Activated T-cell treated with anti-CD3 and anti-CD28 coated beads, Interleukin-2, amount 50 U/mL, for 24 hours (primary cell): Measurements from ENCODE around the gene BAIAP2L2.
A peak's percentile ranks its signal among the peaks of the same experiment; 100 is the strongest.

Experiments
- DNase-seq: peaks from one replicate; pipeline ENCODE4 v3.0.0-alpha.2; 2020
- H3K27ac Mint-ChIP-seq: 2 replicates; pipeline ENCODE4 v1.8.0; 2020; ENCODE audit warnings: mild to moderate bottlenecking, mixed read lengths
- H3K27me3 Mint-ChIP-seq: 2 replicates; pipeline ENCODE4 v1.8.0; 2020; ENCODE audit warnings: mixed read lengths
- H3K36me3 Mint-ChIP-seq: 2 replicates; pipeline ENCODE4 v1.8.0; 2020; ENCODE audit warnings: low read depth, mixed read lengths
- H3K4me1 Mint-ChIP-seq: 2 replicates; pipeline ENCODE4 v1.8.0; 2020; ENCODE audit warnings: low read depth, mixed read lengths
- H3K4me3 Mint-ChIP-seq: 2 replicates; pipeline ENCODE4 v1.8.0; 2020; ENCODE audit warnings: mild to moderate bottlenecking, moderate library complexity, mixed read lengths
- H3K9me3 Mint-ChIP-seq: 2 replicates; pipeline ENCODE4 v1.8.0; 2020; ENCODE audit warnings: mixed read lengths

The BAIAP2L2 gene

GRCh38 chr22:38135133-38135706, 24.7 kb upstream of the BAIAP2L2 start:
- Mint-ChIP-seq H3K27ac (peak overlapping the region; percentile 68), H3K36me3 (peaks cover 51% of the 10 kb centered on the region), H3K9me3 (no peaks in the 10 kb centered on the region), H3K4me3 (no peak overlapping the region), H3K4me1 (peaks cover 3% of the 10 kb centered on the region), H3K27me3 (no peaks in the 10 kb centered on the region)
- no peak for DNase-seq

DNA sequence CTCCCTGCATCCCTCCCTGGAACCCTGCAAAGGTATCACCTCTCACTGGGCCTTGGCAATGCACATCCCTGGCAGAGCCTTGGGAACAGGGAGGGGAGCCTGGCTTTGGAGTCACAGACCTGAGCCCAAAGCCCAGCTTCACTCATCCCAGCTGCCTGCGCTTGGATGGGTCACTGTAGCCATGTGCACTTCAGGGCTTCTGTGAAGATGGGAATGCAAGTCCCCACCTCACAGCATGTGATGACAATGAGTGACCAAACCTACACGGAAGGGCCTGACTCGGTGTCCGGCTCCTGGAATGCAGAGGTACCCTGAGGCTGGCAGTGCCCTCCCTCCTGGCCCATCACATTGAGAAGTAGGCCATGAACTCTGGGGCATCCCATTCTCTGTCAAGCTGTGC, 22.8 kb upstream of the BAIAP2L2 start:
- Mint-ChIP-seq H3K36me3 (peaks cover 43% of the 10 kb centered on the region), H3K27ac (no peak overlapping the region)
- no peak for DNase-seq

DNA sequence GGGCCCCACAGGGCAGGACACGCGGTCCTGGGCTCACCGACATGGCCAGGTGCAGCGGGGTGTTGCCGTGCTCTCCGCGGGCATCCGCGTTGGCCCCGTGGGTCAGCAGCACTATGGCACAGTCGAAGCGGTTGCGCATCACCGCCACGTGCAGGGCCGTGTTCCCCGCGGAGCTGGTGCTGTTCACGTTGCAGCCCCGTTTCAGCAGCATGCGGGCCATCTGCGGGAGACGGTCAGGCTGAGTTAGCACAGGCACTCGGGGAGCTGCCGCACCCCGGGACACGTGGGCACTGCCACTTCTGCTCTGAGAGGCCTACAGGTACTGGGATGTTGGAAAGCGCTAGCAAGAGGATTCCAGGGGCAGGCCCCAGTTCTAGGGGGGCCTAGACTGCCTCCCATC, 22.3 kb upstream of the BAIAP2L2 start:
- Mint-ChIP-seq H3K27me3 (no peaks in the 10 kb centered on the region), H3K9me3 (no peaks in the 10 kb centered on the region), H3K4me1 (peaks cover 3% of the 10 kb centered on the region), H3K27ac (no peak overlapping the region), H3K36me3 (peaks cover 42% of the 10 kb centered on the region), H3K4me3 (no peak overlapping the region)
- DNase-seq = no peak

More for the DNA sequence above, 22.8 kb upstream of the BAIAP2L2 start:
- peaks cover 3% of the 10 kb centered on the region for H3K4me1 Mint-ChIP-seq
- no peak overlapping the region for H3K4me3 Mint-ChIP-seq
- H3K9me3 Mint-ChIP-seq = no peaks in the 10 kb centered on the region
- H3K27me3 Mint-ChIP-seq = no peaks in the 10 kb centered on the region

GRCh38 chr22:38132136-38132535, 21.7 kb upstream of the BAIAP2L2 start:
- peaks cover 3% of the 10 kb centered on the region for H3K4me1 Mint-ChIP-seq
- no peaks in the 10 kb centered on the region for H3K27me3 Mint-ChIP-seq
- H3K36me3 Mint-ChIP-seq = peaks cover 45% of the 10 kb centered on the region
- H3K4me3 Mint-ChIP-seq = no peak overlapping the region
- H3K27ac Mint-ChIP-seq = no peak overlapping the region
- no peak for DNase-seq
- no peaks in the 10 kb centered on the region for H3K9me3 Mint-ChIP-seq

GRCh38 chr22:38131399-38131798, 20.9 kb upstream of the BAIAP2L2 start:
- no peak overlapping the region for H3K4me3 Mint-ChIP-seq
- peaks cover 3% of the 10 kb centered on the region for H3K4me1 Mint-ChIP-seq
- DNase-seq = no peak
- peaks cover 52% of the 10 kb centered on the region for H3K36me3 Mint-ChIP-seq
- H3K9me3 Mint-ChIP-seq = no peaks in the 10 kb centered on the region
- H3K27ac Mint-ChIP-seq = no peak overlapping the region
- H3K27me3 Mint-ChIP-seq = no peaks in the 10 kb centered on the region

DNA sequence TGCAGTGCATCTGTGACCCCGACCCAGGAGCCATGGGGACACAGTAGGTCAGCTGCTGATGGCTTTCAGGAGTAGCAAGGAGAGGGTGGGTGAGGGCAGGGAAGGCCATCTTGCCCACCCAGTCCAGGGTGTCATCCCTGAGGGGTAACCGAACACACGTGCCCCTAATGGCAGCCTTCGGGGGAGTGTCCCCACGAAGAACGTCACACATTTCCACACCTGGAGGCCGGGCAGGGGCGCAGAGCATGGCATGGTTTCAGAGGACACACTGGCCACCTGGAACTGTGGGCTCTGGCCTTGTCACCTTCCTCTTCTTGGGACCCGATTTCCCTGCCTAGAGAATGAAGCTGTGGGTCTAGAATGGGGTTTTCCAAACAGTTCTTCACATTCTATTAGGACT, 19.4 kb upstream of the BAIAP2L2 start:
- no peak overlapping the region for H3K4me3 Mint-ChIP-seq
- no peaks in the 10 kb centered on the region for H3K27me3 Mint-ChIP-seq
- H3K4me1 Mint-ChIP-seq = no peaks in the 10 kb centered on the region
- no peak overlapping the region for H3K27ac Mint-ChIP-seq
- no peaks in the 10 kb centered on the region for H3K9me3 Mint-ChIP-seq
- peaks cover 44% of the 10 kb centered on the region for H3K36me3 Mint-ChIP-seq
- DNase-seq = no peak

GRCh38 chr22:38129021-38129420, 18.5 kb upstream of the BAIAP2L2 start:
- no peaks in the 10 kb centered on the region for H3K9me3 Mint-ChIP-seq
- no peak for DNase-seq
- H3K27me3 Mint-ChIP-seq = no peaks in the 10 kb centered on the region
- peaks cover 41% of the 10 kb centered on the region for H3K36me3 Mint-ChIP-seq
- H3K27ac Mint-ChIP-seq = no peak overlapping the region
- H3K4me1 Mint-ChIP-seq = no peaks in the 10 kb centered on the region
- no peak overlapping the region for H3K4me3 Mint-ChIP-seq

GRCh38 chr22:38127869-38128268, 17.4 kb upstream of the BAIAP2L2 start:
- Mint-ChIP-seq H3K27me3 (no peaks in the 10 kb centered on the region), H3K36me3 (peaks cover 37% of the 10 kb centered on the region), H3K27ac (no peak overlapping the region), H3K4me3 (no peak overlapping the region), H3K4me1 (no peaks in the 10 kb centered on the region), H3K9me3 (no peaks in the 10 kb centered on the region)
- DNase-seq = no peak

- Mint-ChIP-seq H3K4me3 (no peak overlapping the region), H3K36me3 (peaks cover 31% of the 10 kb centered on the region), H3K9me3 (no peaks in the 10 kb centered on the region), H3K4me1 (no peaks in the 10 kb centered on the region), H3K27ac (no peak overlapping the region), H3K27me3 (no peaks in the 10 kb centered on the region)
- DNase-seq = no peak
These were observed 16.6 kb upstream of the BAIAP2L2 start for GRCh38 chr22:38126928-38127668.

DNA sequence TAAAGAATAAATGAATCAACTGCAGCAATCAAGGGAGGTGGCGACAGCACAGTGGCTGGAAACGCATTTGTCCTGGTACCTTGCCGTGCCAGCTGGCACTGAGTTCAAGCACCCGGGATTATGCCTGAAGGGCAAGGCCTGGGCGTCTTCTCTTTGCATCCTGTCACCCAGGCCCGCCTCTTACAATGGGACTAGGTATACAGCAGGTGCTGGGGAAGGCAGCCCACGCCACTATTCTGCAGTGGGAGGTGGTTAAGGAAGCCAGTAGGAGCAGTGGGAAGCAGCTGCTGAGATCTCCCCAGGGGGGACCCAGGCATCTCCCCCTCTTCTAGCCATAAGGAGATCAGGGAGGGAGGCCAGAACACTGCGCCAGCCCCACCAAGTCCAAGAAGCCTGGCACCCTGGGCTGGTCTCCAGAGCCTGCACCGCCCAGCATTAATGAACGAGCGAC, 15.3 kb upstream of the BAIAP2L2 start:
- no peaks in the 10 kb centered on the region for H3K27me3 Mint-ChIP-seq
- DNase-seq = no peak
- no peak overlapping the region for H3K4me3 Mint-ChIP-seq
- H3K36me3 Mint-ChIP-seq = peaks cover 25% of the 10 kb centered on the region
- no peaks in the 10 kb centered on the region for H3K9me3 Mint-ChIP-seq
- no peaks in the 10 kb centered on the region for H3K4me1 Mint-ChIP-seq
- no peak overlapping the region for H3K27ac Mint-ChIP-seq

GRCh38 chr22:38125038-38125610, 14.6 kb upstream of the BAIAP2L2 start:
- Mint-ChIP-seq H3K4me1 (no peaks in the 10 kb centered on the region), H3K9me3 (no peaks in the 10 kb centered on the region), H3K4me3 (no peak overlapping the region), H3K27me3 (no peaks in the 10 kb centered on the region), H3K27ac (no peak overlapping the region), H3K36me3 (peaks cover 24% of the 10 kb centered on the region)
- no peak for DNase-seq

DNA sequence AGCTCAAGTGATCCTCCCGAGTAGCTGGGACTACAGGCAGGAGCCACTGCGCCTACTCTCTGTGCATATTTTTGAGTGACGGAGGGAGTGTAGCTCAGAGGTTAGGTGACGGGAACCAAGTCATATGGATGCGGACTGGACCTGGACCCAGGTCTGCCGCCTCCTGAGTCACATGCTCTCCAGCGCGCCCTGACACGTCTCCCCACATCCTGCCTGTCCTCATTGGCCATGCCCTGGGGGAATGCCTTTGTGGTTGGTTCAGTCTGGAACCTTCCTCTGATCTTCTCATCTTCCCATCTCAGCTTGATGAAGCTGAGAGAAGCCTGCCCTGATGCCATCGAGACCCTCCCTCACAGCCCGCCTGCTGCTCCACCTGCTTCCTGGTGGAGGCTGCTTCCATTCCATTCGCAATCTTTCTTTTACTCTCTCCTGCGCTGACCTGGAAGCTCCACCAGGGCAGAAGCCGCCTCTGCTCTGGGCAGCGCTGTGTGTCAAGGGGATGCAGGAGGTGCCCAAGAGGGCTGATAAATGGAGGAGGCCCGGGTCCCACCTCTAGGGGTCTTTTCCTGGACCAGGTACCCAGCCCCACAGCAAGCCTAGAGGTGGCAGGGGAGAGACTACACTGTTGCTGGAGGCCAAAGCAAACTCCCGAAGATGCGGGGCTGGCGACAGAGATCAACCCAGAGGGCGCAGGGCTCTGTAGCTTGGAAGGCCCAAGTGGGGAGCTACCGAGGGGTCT, 13.9 kb upstream of the BAIAP2L2 start:
- H3K27me3 Mint-ChIP-seq = no peaks in the 10 kb centered on the region
- peaks cover 22% of the 10 kb centered on the region for H3K36me3 Mint-ChIP-seq
- H3K9me3 Mint-ChIP-seq = no peaks in the 10 kb centered on the region
- no peak overlapping the region for H3K4me3 Mint-ChIP-seq
- H3K27ac Mint-ChIP-seq = peak overlapping the region; percentile 65
- no peaks in the 10 kb centered on the region for H3K4me1 Mint-ChIP-seq
- no peak for DNase-seq

DNA sequence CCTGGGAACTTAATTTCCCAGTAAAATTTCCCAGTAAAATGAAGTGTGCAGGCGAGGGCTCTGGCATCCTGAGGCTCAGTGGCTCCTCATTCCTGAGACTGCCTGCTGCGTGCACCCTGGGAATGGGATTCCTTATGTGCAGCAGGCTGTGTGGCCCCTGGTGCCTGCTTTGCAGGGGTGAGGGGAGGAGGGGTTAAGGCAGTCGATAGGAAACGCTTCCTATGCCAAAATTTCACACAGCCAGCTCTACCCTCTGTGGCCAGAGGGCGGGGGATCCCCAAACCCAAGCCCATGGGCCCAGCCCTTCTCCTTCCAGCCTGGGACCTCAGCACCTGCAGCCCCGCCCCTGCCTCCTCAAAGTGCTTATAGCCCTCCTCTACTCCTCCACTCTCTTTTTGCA, 12.1 kb upstream of the BAIAP2L2 start:
- DNase-seq = no peak
- H3K27me3 Mint-ChIP-seq = no peaks in the 10 kb centered on the region
- H3K9me3 Mint-ChIP-seq = no peaks in the 10 kb centered on the region
- H3K36me3 Mint-ChIP-seq = peaks cover 21% of the 10 kb centered on the region
- H3K4me3 Mint-ChIP-seq = no peak overlapping the region
- no peak overlapping the region for H3K27ac Mint-ChIP-seq
- no peaks in the 10 kb centered on the region for H3K4me1 Mint-ChIP-seq

DNA sequence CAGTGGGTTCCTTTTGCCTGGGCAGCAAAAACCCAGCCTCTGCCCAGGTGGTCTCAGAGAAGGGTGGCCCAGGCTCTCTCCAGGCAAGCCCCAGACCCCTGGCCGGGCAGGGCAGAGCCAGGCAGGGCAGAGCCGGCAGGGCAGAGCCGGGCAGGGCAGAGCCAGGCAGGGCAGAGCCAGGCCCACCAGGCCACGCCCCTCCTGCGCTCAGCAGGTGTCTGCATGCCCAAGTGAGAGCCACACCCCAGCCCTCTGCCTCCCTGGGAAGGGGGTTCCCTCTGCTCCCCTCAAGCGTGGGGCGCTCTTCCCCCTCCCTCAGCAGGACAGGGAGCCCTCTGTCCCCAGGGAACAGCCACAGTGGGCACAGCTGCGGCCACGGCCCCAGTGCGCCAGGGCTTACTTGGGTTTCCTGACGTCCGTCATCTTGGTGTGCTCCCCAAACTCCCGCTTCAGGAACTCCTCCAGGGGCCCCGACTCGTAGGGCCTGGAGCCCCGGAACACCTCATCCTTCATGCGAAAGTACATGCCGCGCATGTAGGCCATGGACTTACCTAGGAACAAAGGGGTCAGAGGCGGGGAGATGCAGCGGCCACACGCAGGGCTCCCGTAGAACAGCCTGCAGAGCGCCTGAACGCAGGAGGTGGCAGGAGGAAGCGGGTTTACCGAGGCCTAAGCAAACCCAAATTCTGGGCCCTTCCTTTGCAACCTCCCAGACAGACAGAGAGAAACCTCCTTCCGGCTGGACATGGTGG, 10.1 kb upstream of the BAIAP2L2 start:
- no peaks in the 10 kb centered on the region for H3K9me3 Mint-ChIP-seq
- no peaks in the 10 kb centered on the region for H3K27me3 Mint-ChIP-seq
- no peaks in the 10 kb centered on the region for H3K4me1 Mint-ChIP-seq
- no peak overlapping the region for H3K4me3 Mint-ChIP-seq
- H3K27ac Mint-ChIP-seq = no peak overlapping the region
- DNase-seq = no peak
- H3K36me3 Mint-ChIP-seq = peaks cover 12% of the 10 kb centered on the region
